Measurements from ENCODE around the gene PPP4R2. TPM values are rescaled to one million over a fixed set of nuclear protein-coding genes. Genes with fewer than 3 reads are reported as not detected.

The PPP4R2 gene
- total and polyA plus RNA-seq, 10 of the 15 experiments (the other 5 are each of a cell fraction or from before 2014, with no cell fraction given): 16.7 to 83.4 (median 38.9) TPM

DNA sequence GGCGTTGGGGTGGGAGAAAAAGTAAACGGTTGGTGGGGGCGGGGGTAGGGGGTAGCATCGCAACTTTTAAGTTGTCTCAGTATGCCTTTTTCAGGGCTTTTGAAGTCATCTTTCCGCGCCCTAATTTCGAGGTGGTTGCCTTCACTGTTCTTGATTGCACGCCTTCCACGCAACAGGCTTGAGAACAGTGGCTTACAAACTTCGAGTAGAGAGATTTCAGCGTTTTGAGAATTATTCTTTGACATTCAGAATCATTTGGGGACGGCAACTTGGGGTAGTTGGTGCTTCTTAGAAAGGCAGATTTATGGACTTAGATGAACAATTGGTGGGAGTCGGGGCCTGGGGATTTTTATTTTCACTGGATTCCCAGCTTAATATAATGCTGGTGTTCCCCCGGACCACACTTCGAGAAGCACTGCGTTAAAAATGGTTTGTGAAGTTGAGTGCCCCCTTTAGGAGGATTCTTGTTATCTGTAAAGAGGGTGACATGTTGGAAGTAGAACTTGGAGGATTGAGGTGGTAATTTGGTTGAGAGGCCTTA lies 880 bp downstream of the PPP4R2 start (continued):
- TF ChIP-seq, protein P1, sequence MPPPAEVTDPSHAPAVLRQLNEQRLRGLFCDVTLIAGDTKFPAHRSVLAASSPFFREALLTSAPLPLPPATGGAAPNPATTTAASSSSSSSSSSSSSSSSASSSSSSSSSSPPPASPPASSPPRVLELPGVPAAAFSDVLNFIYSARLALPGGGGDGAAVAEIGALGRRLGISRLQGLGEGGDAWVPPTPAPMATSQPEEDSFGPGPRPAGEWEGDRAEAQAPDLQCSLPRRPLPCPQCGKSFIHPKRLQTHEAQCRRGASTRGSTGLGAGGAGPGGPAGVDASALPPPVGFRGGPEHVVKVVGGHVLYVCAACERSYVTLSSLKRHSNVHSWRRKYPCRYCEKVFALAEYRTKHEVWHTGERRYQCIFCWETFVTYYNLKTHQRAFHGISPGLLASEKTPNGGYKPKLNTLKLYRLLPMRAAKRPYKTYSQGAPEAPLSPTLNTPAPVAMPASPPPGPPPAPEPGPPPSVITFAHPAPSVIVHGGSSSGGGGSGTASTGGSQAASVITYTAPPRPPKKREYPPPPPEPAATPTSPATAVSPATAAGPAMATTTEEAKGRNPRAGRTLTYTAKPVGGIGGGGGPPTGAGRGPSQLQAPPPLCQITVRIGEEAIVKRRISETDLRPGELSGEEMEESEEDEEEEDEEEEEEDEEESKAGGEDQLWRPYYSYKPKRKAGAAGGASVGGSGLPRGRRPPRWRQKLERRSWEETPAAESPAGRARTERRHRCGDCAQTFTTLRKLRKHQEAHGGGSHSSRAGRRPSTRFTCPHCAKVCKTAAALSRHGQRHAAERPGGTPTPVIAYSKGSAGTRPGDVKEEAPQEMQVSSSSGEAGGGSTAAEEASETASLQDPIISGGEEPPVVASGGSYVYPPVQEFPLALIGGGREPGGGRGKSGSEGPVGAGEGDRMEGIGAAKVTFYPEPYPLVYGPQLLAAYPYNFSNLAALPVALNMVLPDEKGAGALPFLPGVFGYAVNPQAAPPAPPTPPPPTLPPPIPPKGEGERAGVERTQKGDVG (CRISPR knock-in tag; IDR thresholded peaks at IDR 0.05): no peak
- TF ChIP-seq SREBF1 (IDR thresholded peaks at IDR 0.05; ENCODE audit: low read length) (no peak), EP300 (IDR thresholded peaks at IDR 0.05; ENCODE audit: borderline replicate concordance in 1 of 2, control insufficient read depth in 1 of 2, low read depth in 2 of 2, low read length in 2 of 2) (no peak), EED (IDR thresholded peaks at IDR 0.05; ENCODE audit: low read depth) (no peak), SMAD1 (IDR thresholded peaks at IDR 0.05; ENCODE audit: low read depth, partially characterized antibody) (no peak), SMC3 (IDR thresholded peaks at IDR 0.05; ENCODE audit: borderline replicate concordance, low read length) (peak; percentile 40; the same call in 1 of the 2 replicates), NFYA (IDR thresholded peaks at IDR 0.05; ENCODE audit: borderline replicate concordance, low read depth, low read length) (no peak), SIN3A (IDR thresholded peaks at IDR 0.05; ENCODE audit: low read depth, low read length) (no peak), EZH2 (IDR thresholded peaks at IDR 0.05; ENCODE audit: borderline replicate concordance, control insufficient read depth, low read depth, low read length) (no peak)
- TF ChIP-seq, protein P2, sequence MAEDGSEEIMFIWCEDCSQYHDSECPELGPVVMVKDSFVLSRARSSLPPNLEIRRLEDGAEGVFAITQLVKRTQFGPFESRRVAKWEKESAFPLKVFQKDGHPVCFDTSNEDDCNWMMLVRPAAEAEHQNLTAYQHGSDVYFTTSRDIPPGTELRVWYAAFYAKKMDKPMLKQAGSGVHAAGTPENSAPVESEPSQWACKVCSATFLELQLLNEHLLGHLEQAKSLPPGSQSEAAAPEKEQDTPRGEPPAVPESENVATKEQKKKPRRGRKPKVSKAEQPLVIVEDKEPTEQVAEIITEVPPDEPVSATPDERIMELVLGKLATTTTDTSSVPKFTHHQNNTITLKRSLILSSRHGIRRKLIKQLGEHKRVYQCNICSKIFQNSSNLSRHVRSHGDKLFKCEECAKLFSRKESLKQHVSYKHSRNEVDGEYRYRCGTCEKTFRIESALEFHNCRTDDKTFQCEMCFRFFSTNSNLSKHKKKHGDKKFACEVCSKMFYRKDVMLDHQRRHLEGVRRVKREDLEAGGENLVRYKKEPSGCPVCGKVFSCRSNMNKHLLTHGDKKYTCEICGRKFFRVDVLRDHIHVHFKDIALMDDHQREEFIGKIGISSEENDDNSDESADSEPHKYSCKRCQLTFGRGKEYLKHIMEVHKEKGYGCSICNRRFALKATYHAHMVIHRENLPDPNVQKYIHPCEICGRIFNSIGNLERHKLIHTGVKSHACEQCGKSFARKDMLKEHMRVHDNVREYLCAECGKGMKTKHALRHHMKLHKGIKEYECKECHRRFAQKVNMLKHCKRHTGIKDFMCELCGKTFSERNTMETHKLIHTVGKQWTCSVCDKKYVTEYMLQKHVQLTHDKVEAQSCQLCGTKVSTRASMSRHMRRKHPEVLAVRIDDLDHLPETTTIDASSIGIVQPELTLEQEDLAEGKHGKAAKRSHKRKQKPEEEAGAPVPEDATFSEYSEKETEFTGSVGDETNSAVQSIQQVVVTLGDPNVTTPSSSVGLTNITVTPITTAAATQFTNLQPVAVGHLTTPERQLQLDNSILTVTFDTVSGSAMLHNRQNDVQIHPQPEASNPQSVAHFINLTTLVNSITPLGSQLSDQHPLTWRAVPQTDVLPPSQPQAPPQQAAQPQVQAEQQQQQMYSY (CRISPR knock-in tag; IDR thresholded peaks at IDR 0.05): no peak
- TF ChIP-seq, protein P3, sequence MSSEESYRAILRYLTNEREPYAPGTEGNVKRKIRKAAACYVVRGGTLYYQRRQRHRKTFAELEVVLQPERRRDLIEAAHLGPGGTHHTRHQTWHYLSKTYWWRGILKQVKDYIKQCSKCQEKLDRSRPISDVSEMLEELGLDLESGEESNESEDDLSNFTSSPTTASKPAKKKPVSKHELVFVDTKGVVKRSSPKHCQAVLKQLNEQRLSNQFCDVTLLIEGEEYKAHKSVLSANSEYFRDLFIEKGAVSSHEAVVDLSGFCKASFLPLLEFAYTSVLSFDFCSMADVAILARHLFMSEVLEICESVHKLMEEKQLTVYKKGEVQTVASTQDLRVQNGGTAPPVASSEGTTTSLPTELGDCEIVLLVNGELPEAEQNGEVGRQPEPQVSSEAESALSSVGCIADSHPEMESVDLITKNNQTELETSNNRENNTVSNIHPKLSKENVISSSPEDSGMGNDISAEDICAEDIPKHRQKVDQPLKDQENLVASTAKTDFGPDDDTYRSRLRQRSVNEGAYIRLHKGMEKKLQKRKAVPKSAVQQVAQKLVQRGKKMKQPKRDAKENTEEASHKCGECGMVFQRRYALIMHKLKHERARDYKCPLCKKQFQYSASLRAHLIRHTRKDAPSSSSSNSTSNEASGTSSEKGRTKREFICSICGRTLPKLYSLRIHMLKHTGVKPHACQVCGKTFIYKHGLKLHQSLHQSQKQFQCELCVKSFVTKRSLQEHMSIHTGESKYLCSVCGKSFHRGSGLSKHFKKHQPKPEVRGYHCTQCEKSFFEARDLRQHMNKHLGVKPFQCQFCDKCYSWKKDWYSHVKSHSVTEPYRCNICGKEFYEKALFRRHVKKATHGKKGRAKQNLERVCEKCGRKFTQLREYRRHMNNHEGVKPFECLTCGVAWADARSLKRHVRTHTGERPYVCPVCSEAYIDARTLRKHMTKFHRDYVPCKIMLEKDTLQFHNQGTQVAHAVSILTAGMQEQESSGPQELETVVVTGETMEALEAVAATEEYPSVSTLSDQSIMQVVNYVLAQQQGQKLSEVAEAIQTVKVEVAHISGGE (CRISPR knock-in tag; IDR thresholded peaks at IDR 0.05): no peak
